ENCODE results near the gene ZBTB16. TPM values are rescaled to one million over a fixed set of nuclear protein-coding genes. Genes with fewer than 3 reads are reported as not detected.

ZBTB16 gene
- total RNA-seq, 2 experiments from 2014 or later = 3.0 to 4.6 TPM

DNA sequence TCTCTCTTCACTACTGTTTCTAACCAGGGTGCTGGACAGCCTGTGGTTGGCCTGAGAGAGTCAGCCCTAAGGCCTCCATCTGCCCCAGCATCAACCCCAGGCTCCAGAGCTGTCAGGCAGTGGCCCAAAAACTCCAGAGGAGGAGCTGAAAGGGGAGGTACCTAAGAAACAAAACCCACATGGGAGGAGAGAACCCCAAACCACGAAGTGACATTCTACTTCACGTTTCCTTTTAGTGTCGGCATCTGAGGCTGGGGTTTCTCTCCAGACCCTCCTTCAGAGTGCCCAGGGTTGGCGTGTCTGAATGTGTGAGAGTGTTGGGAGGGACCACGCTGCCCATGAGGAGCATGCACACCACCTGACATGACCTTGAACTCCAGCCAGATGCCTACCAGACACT, 166.8 kb downstream of the ZBTB16 start:
- intact Hi-C loops (cut with DNase I, micrococcal nuclease) = no loop called here
- H3K36me3 Mint-ChIP-seq (ENCODE audit: low read depth) = no peaks in the 10 kb centered on the region
- CTCF ChIA-PET = no interaction called here
- H3K4me1 Mint-ChIP-seq = peaks cover 13% of the 10 kb centered on the region
- POLR2A ChIA-PET = no interaction called here
- no peak overlapping the region for H3K4me3 Mint-ChIP-seq
- H3K27me3 Mint-ChIP-seq = no peaks in the 10 kb centered on the region
- no peak for ATAC-seq
- H3K27ac Mint-ChIP-seq = no peak overlapping the region
- no peak for DNase-seq
- H3K9me3 Mint-ChIP-seq (ENCODE audit: low read depth) = no peaks in the 10 kb centered on the region

DNA sequence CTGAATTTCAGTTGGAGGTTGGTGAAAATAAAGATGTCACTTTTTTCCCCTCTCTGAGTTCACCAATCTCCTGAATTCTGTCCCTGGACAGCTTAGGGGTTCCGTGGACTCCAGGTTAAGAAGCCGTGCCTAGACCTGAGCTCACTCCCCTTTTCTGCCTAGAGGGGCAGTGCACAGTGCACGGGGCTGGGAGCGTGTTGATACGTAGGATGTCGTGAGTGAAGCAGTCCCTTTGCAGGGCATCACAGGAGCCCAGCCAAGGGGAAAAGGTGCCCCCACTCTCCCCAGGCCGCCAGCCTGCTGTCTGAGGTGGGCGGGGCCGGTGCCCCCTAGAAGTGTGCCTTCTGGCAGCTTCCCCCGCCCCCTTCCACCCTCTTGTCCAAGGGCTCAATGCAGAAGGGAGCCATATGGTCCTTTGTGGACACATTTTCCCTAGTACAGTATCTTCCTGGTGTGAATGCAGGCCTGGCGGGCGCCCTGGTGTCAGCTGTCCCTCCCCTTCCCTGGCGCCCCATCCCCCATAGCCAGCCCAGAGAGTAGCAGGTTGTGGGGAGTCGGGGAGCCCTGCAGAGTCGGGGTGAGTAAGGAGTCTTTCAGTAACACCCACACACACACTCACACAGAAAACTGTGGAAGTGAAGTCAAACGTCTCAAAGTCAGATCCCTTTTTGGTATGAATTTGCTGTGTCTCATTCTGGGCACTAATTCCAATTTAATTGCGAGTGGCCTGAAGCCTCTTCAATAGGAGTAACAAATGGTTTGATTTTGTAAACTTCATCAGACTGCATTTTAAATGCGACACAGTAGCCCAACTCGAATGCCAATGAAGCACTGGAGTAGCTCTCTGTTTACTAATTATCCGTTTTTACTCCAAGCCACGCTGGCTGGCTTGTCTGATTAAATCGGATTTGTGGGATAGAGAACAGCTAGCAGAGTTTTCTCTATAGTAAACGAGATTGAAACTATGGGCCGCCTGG, 169.2 kb downstream of the ZBTB16 start:
- Mint-ChIP-seq H3K27me3 (no peaks in the 10 kb centered on the region), H3K4me3 (no peak overlapping the region), H3K36me3 (ENCODE audit: low read depth) (no peaks in the 10 kb centered on the region), H3K4me1 (peaks cover 13% of the 10 kb centered on the region), H3K9me3 (ENCODE audit: low read depth) (no peaks in the 10 kb centered on the region), H3K27ac (no peak overlapping the region)
- ChIA-PET CTCF (no interaction called here), POLR2A (no interaction called here)
- ATAC-seq (no peak), DNase-seq (no peak)
- intact Hi-C loops (cut with DNase I, micrococcal nuclease) = no loop called here

DNA sequence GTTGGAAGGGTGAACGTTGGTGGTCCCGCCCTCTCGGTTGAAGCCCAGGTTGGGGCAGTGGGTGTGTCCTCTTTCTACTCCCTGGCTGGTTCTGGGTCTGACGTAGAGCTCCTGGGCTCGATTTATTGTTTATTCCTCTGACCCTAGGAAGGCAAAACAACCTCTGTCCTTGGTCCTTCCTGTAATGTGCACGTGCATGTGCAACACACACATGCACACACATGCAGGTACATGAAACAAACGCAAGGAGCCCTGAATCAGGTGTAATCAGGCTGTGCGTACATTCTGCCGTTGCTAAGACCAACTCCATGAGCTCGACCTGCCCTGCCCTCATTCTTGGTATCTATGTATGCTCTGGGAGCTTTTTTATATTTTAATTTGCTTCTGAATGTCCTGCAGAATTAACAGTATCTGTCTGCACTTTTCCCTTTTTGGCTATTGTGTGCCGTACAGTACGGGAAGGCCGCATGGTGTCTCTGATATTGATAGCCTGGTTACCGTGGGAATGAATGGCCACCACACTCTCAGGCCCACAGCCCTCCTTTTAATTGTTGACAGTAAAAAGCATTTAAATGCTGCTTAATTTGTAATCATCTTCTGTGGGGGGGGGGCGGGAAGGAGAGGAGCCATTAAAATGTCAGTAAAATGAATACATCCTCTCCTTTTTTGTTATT, 170.7 kb downstream of the ZBTB16 start:
- CTCF ChIA-PET = interaction anchor here (0.5 kb wide), 1 partner anchor 1896 kb away, joined by 3 read pairs; no protein-coding TSS in a partner anchor
- intact Hi-C loops (cut with DNase I, micrococcal nuclease) = no loop called here

DNA sequence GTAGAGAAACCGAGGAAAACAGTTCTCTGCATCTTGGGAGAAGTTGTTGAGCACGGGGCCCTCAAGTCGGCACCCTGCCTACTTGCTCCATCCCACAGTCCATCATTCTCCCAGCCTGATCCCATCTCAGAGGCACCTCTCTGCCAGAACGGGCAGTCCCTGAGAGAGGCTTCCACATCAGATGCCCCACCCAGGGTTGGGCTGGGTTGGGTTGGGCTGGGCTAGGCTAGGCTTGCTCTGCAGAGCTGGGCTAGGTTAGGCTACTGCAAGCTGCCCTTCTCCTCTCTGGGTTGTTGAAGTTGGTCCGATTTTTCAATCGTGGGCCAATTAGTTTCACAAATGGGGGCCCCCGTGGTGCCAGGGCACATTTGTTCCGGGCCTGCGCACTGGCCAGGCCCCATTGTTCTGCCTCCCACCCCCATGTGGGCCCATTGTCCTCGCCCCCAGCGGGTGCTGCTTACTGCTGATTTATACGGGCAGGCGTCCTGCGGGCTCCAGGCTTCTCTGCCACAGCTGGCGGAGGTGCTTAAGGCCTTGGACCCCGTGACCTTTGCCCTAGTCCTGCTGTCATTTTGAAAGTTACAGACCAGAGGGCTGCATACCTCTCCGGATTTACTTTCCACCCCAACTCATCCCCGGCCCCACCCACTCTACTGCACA, 173.0 kb downstream of the ZBTB16 start:
- intact Hi-C loops (cut with DNase I, micrococcal nuclease) = no loop called here
- Mint-ChIP-seq H3K27ac (no peak overlapping the region), H3K27me3 (no peaks in the 10 kb centered on the region), H3K4me3 (no peak overlapping the region), H3K36me3 (ENCODE audit: low read depth) (no peaks in the 10 kb centered on the region), H3K9me3 (ENCODE audit: low read depth) (no peaks in the 10 kb centered on the region), H3K4me1 (no peaks in the 10 kb centered on the region)
- DNase-seq = no peak
- ChIA-PET CTCF (interaction anchor here (0.6 kb wide), 1 partner anchor 528 kb away, joined by 3 read pairs; no protein-coding TSS in a partner anchor), POLR2A (no interaction called here)
- ATAC-seq = no peak

More for the DNA sequence above, 170.7 kb downstream of the ZBTB16 start:
- peaks cover 13% of the 10 kb centered on the region for H3K4me1 Mint-ChIP-seq
- H3K36me3 Mint-ChIP-seq (ENCODE audit: low read depth) = no peaks in the 10 kb centered on the region
- DNase-seq = no peak
- no peak overlapping the region for H3K27ac Mint-ChIP-seq
- no peaks in the 10 kb centered on the region for H3K9me3 Mint-ChIP-seq (ENCODE audit: low read depth)
- no peak overlapping the region for H3K4me3 Mint-ChIP-seq
- POLR2A ChIA-PET = no interaction called here
- no peak for ATAC-seq
- H3K27me3 Mint-ChIP-seq = no peaks in the 10 kb centered on the region

DNA sequence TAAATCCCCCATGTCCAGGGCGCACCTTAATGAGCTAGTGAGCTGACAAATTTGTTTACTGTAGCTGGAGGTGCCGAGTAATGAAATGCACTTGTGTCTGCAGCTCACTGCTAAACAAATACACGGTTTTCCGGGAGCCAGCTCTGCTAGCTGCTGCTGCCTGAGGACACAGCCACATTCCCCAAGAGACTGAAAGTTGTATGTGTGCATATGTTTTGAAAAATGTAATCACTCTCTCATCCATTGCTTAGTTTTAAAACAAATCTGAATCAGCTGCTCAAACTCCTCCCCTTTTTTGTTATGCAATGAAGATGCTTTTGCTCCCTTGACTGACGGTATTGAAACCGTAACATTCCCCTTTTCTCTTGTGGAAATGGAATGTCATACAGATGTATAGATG, 174.2 kb downstream of the ZBTB16 start:
- H3K36me3 Mint-ChIP-seq (ENCODE audit: low read depth) = no peaks in the 10 kb centered on the region
- H3K27me3 Mint-ChIP-seq = peaks cover 2% of the 10 kb centered on the region
- ATAC-seq (no peak), DNase-seq (no peak)
- H3K4me1 Mint-ChIP-seq = no peaks in the 10 kb centered on the region
- H3K9me3 Mint-ChIP-seq (ENCODE audit: low read depth) = no peaks in the 10 kb centered on the region
- no peak overlapping the region for H3K4me3 Mint-ChIP-seq
- H3K27ac Mint-ChIP-seq = no peak overlapping the region
- intact Hi-C loops (cut with DNase I, micrococcal nuclease) = no loop called here
- POLR2A ChIA-PET = interaction anchor here (0.7 kb wide), 1 partner anchor 376 kb away, joined by 3 read pairs; no protein-coding TSS in a partner anchor
- CTCF ChIA-PET = interaction anchor here (0.8 to 1.3 kb wide), 2 partner anchors 17 to 28 kb away, joined by 3 to 4 read pairs; no protein-coding TSS in a partner anchor

DNA sequence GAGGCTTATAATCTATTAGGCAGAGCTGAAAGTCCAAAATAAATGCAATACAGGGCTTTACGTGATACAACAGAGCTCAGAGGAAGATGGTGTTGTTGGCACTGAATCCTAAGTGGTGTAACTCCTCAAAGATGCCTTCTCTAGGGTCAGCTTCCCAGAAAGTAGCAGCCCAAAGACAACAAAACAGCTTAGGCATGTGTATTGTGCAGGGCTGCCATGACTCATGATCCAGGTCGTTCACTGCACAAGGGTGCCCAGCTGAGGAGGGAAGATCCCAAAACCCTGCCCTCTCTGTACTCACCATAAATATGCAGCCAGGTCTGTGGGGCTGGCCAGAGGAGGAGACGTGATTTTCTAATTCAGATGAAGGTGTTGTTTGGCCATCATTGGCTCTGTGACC, 177.3 kb downstream of the ZBTB16 start:
- Mint-ChIP-seq H3K4me1 (no peaks in the 10 kb centered on the region), H3K9me3 (ENCODE audit: low read depth) (no peaks in the 10 kb centered on the region), H3K27me3 (peaks cover 2% of the 10 kb centered on the region), H3K27ac (no peak overlapping the region), H3K36me3 (ENCODE audit: low read depth) (no peaks in the 10 kb centered on the region), H3K4me3 (no peak overlapping the region)
- intact Hi-C loops (cut with DNase I, micrococcal nuclease) = no loop called here
- no peak for DNase-seq
- CTCF ChIA-PET = interaction anchor here (1.2 kb wide), 1 partner anchor 23 kb away, joined by 5 read pairs; no protein-coding TSS in a partner anchor
- POLR2A ChIA-PET = no interaction called here
- ATAC-seq = no peak

DNA sequence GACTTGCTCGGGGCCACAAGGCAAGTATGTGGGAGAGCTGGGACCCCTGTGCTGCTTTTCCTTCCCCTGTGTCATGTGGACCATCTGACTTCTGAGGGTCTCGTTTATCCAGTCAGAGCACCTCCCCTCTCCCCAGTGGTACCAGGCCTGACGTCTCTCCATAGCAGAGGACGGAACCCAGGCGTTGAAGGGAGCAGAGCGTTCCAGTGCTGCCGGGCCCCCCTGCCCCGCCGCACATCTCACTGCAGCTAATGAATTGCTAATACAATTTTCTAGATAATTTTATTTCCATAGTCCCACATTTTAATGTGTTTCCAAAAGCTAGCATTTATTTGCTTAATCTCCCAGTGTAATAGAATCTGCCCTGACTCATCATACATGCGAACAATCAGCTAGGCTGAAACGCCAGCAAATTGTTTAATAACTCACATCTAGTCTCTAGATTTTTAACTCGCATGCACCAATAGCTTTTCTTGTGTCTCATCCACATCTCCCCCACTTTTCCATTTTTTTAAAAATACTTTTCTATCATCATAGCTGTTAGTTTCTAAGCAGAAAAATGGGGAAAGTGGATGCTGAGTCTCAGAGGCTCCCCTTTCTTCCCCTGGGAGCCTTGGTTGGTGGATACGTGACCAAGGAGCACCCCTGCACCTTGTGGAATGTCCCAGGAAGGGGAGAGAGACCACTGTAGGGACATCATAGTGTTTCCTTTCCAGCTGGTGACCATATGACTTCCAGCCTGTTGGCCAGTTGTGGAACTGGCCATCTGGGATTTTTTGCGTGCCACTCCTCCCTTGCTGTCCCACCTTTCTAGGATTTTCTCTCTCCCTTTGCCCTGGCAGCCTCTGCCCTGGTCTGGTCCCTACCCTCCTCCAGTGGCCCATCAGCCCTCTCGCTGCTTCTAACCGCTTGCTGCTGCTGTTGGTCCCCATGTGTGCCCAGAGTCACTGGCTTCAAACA, 178.1 kb downstream of the ZBTB16 start:
- H3K4me1 Mint-ChIP-seq = no peaks in the 10 kb centered on the region
- no peak overlapping the region for H3K4me3 Mint-ChIP-seq
- no peak for ATAC-seq
- peaks cover 2% of the 10 kb centered on the region for H3K27me3 Mint-ChIP-seq
- H3K9me3 Mint-ChIP-seq (ENCODE audit: low read depth) = no peaks in the 10 kb centered on the region
- ChIA-PET POLR2A (no interaction called here), CTCF (interaction anchor here (0.7 to 1.2 kb wide), 2 partner anchors 22 to 29 kb away, joined by 4 to 5 read pairs; no protein-coding TSS in a partner anchor)
- H3K27ac Mint-ChIP-seq = no peak overlapping the region
- intact Hi-C loops (cut with DNase I, micrococcal nuclease) = no loop called here
- DNase-seq = no peak
- no peaks in the 10 kb centered on the region for H3K36me3 Mint-ChIP-seq (ENCODE audit: low read depth)

DNA sequence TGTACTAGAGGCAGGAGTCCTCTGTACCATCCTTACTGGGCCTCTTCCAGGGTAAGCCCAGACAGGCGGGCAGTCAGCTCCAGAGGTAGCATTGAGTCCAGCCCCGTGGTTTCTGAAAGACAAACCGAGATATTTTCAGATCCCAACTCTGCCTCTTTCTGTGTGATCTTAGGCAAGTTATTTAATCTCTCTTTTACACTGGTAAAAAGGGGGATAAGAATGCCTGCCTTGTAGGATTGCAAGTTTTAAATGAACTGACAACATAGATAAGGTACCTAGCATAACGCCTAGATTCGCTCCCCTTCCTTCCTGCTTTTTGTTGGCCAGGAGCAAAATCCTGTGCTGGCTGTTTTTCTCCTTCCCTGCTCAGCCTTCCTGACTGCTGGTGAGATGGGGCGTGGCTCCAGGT, 180.2 kb downstream of the ZBTB16 start:
- H3K36me3 Mint-ChIP-seq (ENCODE audit: low read depth) = no peaks in the 10 kb centered on the region
- ATAC-seq = no peak
- CTCF ChIA-PET = interaction anchor here (0.5 kb wide), 1 partner anchor 350 kb away, joined by 3 read pairs; no protein-coding TSS in a partner anchor

DNA sequence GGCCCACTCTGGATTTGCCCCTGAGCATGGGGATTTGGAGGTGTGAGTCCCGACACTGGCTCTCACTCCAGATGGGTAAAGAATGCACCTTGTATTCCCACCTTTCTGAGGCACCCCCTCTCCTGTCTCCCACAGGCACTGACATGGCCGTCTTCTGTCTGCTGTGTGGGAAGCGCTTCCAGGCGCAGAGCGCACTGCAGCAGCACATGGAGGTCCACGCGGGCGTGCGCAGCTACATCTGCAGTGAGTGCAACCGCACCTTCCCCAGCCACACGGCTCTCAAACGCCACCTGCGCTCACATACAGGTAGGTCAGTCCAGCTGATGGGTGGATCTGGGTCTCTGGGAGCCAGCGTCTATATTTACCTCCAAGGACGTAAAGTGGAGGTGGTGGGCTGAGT, 182.5 kb downstream of the ZBTB16 start:
- DNase-seq = no peak
- H3K27me3 Mint-ChIP-seq = peaks cover 2% of the 10 kb centered on the region
- intact Hi-C loops (cut with DNase I, micrococcal nuclease) = no loop called here
- H3K36me3 Mint-ChIP-seq (ENCODE audit: low read depth) = no peaks in the 10 kb centered on the region
- H3K27ac Mint-ChIP-seq = no peak overlapping the region
- H3K4me3 Mint-ChIP-seq = no peak overlapping the region
- ATAC-seq = no peak
- H3K9me3 Mint-ChIP-seq (ENCODE audit: low read depth) = no peaks in the 10 kb centered on the region
- CTCF ChIA-PET = no interaction called here
- POLR2A ChIA-PET = no interaction called here
- no peaks in the 10 kb centered on the region for H3K4me1 Mint-ChIP-seq

More for the DNA sequence above, 180.2 kb downstream of the ZBTB16 start:
- Mint-ChIP-seq H3K27ac (no peak overlapping the region), H3K4me1 (no peaks in the 10 kb centered on the region), H3K9me3 (ENCODE audit: low read depth) (no peaks in the 10 kb centered on the region), H3K27me3 (peaks cover 2% of the 10 kb centered on the region), H3K4me3 (no peak overlapping the region)
- no peak for DNase-seq
- POLR2A ChIA-PET = no interaction called here
- intact Hi-C loops (cut with DNase I, micrococcal nuclease) = no loop called here

DNA sequence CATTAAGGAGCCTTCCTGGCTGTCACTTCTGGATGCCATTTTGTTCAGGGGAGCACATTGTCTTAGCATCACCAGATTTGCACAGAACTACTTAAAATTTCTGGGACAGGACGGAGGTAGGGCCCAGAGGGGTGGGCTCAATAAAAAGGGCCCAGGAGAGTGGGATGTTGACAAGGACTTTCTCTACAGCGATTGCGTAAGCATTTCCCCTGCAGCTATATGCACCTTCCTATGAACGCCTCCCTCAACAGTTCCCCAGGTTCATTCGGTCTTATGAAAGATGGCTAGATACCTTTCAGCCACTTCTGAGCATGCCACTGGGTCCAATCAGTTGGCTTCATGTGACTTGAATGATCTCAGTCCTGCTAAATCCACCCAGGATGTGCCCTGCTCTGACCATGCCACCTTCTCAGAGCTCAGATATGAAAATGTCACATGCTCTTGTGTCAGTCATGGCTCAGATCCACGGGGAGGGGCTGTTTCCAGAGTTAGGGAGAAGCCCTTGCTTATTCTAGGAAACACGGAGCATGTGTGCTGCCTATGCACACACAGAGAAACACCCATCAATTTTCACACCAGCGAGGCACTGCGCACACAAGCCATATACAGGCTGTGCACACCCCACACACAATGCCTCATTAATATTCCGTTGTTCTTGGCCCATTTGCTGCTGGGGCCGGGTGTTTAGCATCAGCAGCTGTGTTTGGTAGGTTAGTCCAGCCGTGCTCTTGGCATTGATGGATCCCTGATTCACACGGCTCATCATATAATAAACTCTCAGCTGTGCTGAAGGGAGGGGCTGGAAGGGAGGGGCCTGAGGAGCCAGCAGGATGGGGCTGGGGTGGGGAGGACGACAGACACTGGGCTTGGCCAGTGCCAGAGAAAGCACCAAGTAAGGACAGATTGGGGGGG, 184.2 kb downstream of the ZBTB16 start:
- peaks cover 2% of the 10 kb centered on the region for H3K36me3 Mint-ChIP-seq (ENCODE audit: low read depth)
- CTCF ChIA-PET = no interaction called here

More for the DNA sequence above, 184.2 kb downstream of the ZBTB16 start:
- Mint-ChIP-seq H3K4me1 (no peaks in the 10 kb centered on the region), H3K9me3 (ENCODE audit: low read depth) (no peaks in the 10 kb centered on the region), H3K27ac (no peak overlapping the region), H3K27me3 (no peaks in the 10 kb centered on the region), H3K4me3 (no peak overlapping the region)
- POLR2A ChIA-PET = interaction anchor here (0.7 kb wide), 1 partner anchor 44 kb away, joined by 3 read pairs; no protein-coding TSS in a partner anchor
- intact Hi-C loops (cut with DNase I, micrococcal nuclease) = no loop called here
- DNase-seq = no peak
- no peak for ATAC-seq
